Panc1 (cell line): ENCODE data around the gene STK4. TPM values are rescaled to one million over a fixed set of nuclear protein-coding genes. Genes with fewer than 3 reads are reported as not detected.

Experiments
- ATAC-seq: fragments of 200-7000 bp; cut with Tn5 transposase; 2 replicates; pipeline ENCODE4 v1.9.1; 2020; ENCODE audit warnings: mild to moderate bottlenecking, moderate library complexity
- BruUV-seq: library from RNA; stranded (reverse); fragments of 400-500 nt; replicated peaks from 2 replicates; lab custom pipeline; 2021; lab: Mats Ljungman, UMichigan
- CTCF ChIA-PET: fragments of 300-600 bp; sonication (Branson Sonifier 250); formaldehyde crosslinking; loops from one replicate; lab custom pipeline; 2022; ENCODE audit warnings: antibody characterized with exemption; lab: Charles Lee
- POLR2A ChIA-PET: fragments of 300-600 bp; sonication (Branson Sonifier 250); formaldehyde crosslinking; loops from one replicate; lab custom pipeline; 2022; ENCODE audit warnings: antibody characterized with exemption; lab: Charles Lee
- DNase-seq: peaks from one replicate; pipeline ENCODE4 v3.0.0-alpha.2; 2010; ENCODE audit warnings: low read depth, low spot score
- H3K27ac ChIP-seq: 2 replicates; pipeline ENCODE4 v1.5.1; 2011; ENCODE audit warnings: mild to moderate bottlenecking, low read length, inconsistent platforms
- H3K27me3 ChIP-seq: fragments of 200-500 bp; sonication (Bioruptor generic); 2 replicates; pipeline ENCODE4 v1.6.0; 2014; ENCODE audit warnings: low read length, inconsistent platforms; ENCODE audit not compliant: control insufficient read depth, insufficient read depth
- H3K36me3 ChIP-seq: fragments of 200-500 bp; sonication (Bioruptor generic); 2 replicates; pipeline ENCODE4 v1.5.1; 2014; ENCODE audit warnings: inconsistent platforms, mild to moderate bottlenecking, low read length, moderate library complexity; ENCODE audit not compliant: control insufficient read depth, insufficient read depth
- H3K4me1 ChIP-seq: 2 replicates; pipeline ENCODE4 v1.5.1; 2011; ENCODE audit warnings: inconsistent platforms, mild to moderate bottlenecking, low read length, moderate library complexity; ENCODE audit not compliant: control insufficient read depth, insufficient read depth
- H3K4me3 ChIP-seq, 2 experiments: 2 replicates each; pipeline ENCODE4 v1.5.1; 2011 to 2012; ENCODE audit warnings: low read depth in 2 of 2, low read length in 2 of 2, mild to moderate bottlenecking in 2 of 2, inconsistent platforms in 1 of 2, moderate library complexity in 1 of 2
- H3K9me3 ChIP-seq: fragments of 200-500 bp; sonication (Bioruptor generic); 2 replicates; pipeline ENCODE4 v1.5.1; 2014; ENCODE audit warnings: low read depth, mild to moderate bottlenecking, inconsistent platforms, low read length, moderate library complexity; ENCODE audit not compliant: control insufficient read depth, insufficient read depth
- CTCF ChIP-seq: fragments of 450-650 bp; IDR thresholded peaks from 2 replicates; pipeline ENCODE4 v1.5.1; 2017; ENCODE audit warnings: mild to moderate bottlenecking
- POLR2AphosphoS5 ChIP-seq: IDR thresholded peaks from 2 replicates; pipeline ENCODE4 v1.6.1; 2012; ENCODE audit warnings: mild to moderate bottlenecking, low read depth, low read length, moderate library complexity
- REST ChIP-seq, 2 experiments: IDR thresholded peaks; 2 replicates each; pipeline ENCODE4 v1.6.1; 2011 to 2012; ENCODE audit warnings: low read depth in 2 of 2, control low read depth in 1 of 2, low read length in 1 of 2, mild to moderate bottlenecking in 1 of 2, moderate library complexity in 1 of 2; ENCODE audit not compliant: insufficient read depth in 1 of 2
- SIN3A ChIP-seq: IDR thresholded peaks from 2 replicates; pipeline ENCODE4 v1.6.1; 2012; ENCODE audit warnings: low read depth, mild to moderate bottlenecking, low read length, moderate library complexity, borderline replicate concordance; ENCODE audit not compliant: insufficient read depth
- TCF7L2 ChIP-seq: IDR thresholded peaks from 2 replicates; pipeline ENCODE4 v1.6.1; 2011; ENCODE audit warnings: mild to moderate bottlenecking, low read depth, low read length, inconsistent platforms
- in situ Hi-C: cut with HindIII; loops from 2 replicates; pipeline ENCODE4 v1.10.0; 2016; ENCODE audit warnings: low sequenced_read_pairs, low pct_unique_long_range_greater_than_20kb
- intact Hi-C: fragments of 100-400 bp; cut with micrococcal nuclease; formaldehyde crosslinking; loops from one replicate; pipeline ENCODE4 v1.10.0; 2022; ENCODE audit not compliant: unreplicated experiment
- total RNA-seq: library from RNA; stranded (reverse); gene quantifications from one replicate; pipeline ENCODE4 v1.2.1, GENCODE V29; 2021; ENCODE audit not compliant: unreplicated experiment

Gene STK4
- total RNA-seq, 1 experiment from 2014 or later: 50.2 TPM

DNA sequence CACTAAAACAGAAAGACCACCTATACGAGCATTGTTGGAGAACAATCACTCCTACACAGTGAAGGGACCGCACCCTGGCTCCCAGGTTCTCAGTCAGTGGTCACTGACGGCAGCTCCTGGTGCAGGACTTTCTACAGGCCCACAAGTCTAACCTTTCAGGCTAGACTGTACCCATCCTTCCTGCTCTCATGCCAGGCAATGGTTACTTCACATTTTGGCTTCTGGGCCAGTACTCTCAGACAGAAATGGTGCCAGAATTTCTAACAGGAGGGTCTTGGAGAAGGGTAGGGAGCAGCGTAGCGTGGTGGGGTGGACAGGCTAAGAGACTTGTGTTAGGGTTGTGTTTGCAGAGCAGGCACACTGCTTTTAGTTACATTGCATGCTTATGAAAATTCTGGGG, 18.2 kb upstream of the STK4 start:
- Histone ChIP-seq H3K27ac (no peak overlapping the region), H3K4me1 (no peaks in the 10 kb centered on the region), H3K4me3 (no peak overlapping the region), H3K9me3 (no peaks in the 10 kb centered on the region), H3K36me3 (peaks cover 62% of the 10 kb centered on the region), H3K27me3 (no peaks in the 10 kb centered on the region)
- BruUV-seq: no TSS peak
- in situ Hi-C loops: no loop called here
- DNase-seq (no peak), ATAC-seq (no peak)
- intact Hi-C loops: no loop called here
- CTCF ChIA-PET: no interaction called here
- TF ChIP-seq CTCF (no peak), REST (IDR thresholded peaks at IDR 0.05; ENCODE audit: insufficient read depth in 1 of 2, low read depth in 2 of 2, low read length in 1 of 2) (no peak), TCF7L2 (no peak), POLR2AphosphoS5 (no peak), SIN3A (no peak)
- POLR2A ChIA-PET: no interaction called here

GRCh38 chr20:44948513-44948912, 17.8 kb upstream of the STK4 start:
- no peak for TF ChIP-seq TCF7L2
- TF ChIP-seq POLR2AphosphoS5: no peak
- no peaks in the 10 kb centered on the region for H3K27me3 ChIP-seq
- H3K27ac ChIP-seq: no peak overlapping the region
- no peak for DNase-seq
- intact Hi-C loops (no loop called here), in situ Hi-C loops (no loop called here)
- BruUV-seq: no TSS peak
- POLR2A ChIA-PET: no interaction called here
- CTCF ChIA-PET: no interaction called here
- H3K36me3 ChIP-seq: peaks cover 61% of the 10 kb centered on the region
- H3K9me3 ChIP-seq: no peaks in the 10 kb centered on the region
- no peak for ATAC-seq
- no peaks in the 10 kb centered on the region for H3K4me1 ChIP-seq
- H3K4me3 ChIP-seq: no peak overlapping the region

DNA sequence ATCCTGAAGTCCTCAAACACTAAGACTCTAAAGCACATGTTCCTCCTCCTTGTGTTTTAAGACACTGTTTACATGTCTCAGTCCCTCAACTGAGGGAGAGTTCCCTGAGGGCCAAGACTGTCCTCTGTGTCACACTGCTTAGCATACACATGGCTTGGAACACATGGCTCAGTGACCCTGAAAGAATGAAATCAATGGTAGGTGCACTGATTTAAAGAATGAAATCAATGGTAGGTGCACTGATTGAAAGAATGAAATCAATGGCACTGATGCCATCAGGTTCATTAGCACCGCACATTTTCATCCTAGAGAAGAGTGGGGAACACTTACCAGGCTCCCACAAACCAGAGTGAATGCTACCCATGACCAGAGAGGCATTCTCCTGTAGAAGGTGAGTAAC, 15.9 kb upstream of the STK4 start:
- BruUV-seq: no TSS peak
- Histone ChIP-seq H3K27me3 (no peaks in the 10 kb centered on the region), H3K9me3 (no peaks in the 10 kb centered on the region), H3K27ac (no peak overlapping the region), H3K4me3 (no peak overlapping the region), H3K4me1 (no peaks in the 10 kb centered on the region), H3K36me3 (peaks cover 55% of the 10 kb centered on the region)
- no peak for ATAC-seq
- ChIA-PET CTCF (no interaction called here), POLR2A (no interaction called here)
- intact Hi-C loops (no loop called here), in situ Hi-C loops (no loop called here)
- no peak for DNase-seq
- TF ChIP-seq SIN3A (no peak), POLR2AphosphoS5 (no peak), TCF7L2 (no peak), REST (IDR thresholded peaks at IDR 0.05; ENCODE audit: insufficient read depth in 1 of 2, low read depth in 2 of 2, low read length in 1 of 2) (no peak), CTCF (no peak)
